Neural cell (in vitro differentiated cells): Measurements from ENCODE around the gene PTPRA.

Experiments
- EZH2 ChIP-seq: fragments of 200-600, 300-800 bp; shearing (Covaris generic), sonication (generic); IDR thresholded peaks from 2 replicates; pipeline ENCODE4 v1.6.1; 2014; ENCODE audit warnings: antibody characterized with exemption, low read length, borderline replicate concordance, mild to moderate bottlenecking; ENCODE audit not compliant: insufficient read depth, poor library complexity, severe bottlenecking
- MXI1 ChIP-seq: fragments of 450-650 bp; conservative IDR thresholded peaks from 2 replicates; pipeline ENCODE4 v1.6.1; 2014; ENCODE audit warnings: antibody characterized with exemption, mild to moderate bottlenecking; ENCODE audit not compliant: poor library complexity, severe bottlenecking
- POLR2AphosphoS5 ChIP-seq: IDR thresholded peaks from 2 replicates; pipeline ENCODE4 v1.6.1; 2012
- SMC3 ChIP-seq: fragments of 450-650 bp; conservative IDR thresholded peaks from 2 replicates; pipeline ENCODE4 v1.6.1; 2014; ENCODE audit warnings: antibody characterized with exemption, mild to moderate bottlenecking, moderate library complexity; ENCODE audit not compliant: poor library complexity
- TF ChIP-seq, protein P1 (sequence below): fragments of 450-650 bp; IDR thresholded peaks from 2 replicates; pipeline ENCODE4 v1.5.1; 2014; ENCODE audit warnings: antibody characterized with exemption, mild to moderate bottlenecking, moderate library complexity; ENCODE audit not compliant: poor library complexity, severe bottlenecking
- TF ChIP-seq, protein P2 (sequence below): IDR thresholded peaks from 2 replicates; pipeline ENCODE4 v1.6.1; 2012; ENCODE audit warnings: borderline replicate concordance

DNA sequence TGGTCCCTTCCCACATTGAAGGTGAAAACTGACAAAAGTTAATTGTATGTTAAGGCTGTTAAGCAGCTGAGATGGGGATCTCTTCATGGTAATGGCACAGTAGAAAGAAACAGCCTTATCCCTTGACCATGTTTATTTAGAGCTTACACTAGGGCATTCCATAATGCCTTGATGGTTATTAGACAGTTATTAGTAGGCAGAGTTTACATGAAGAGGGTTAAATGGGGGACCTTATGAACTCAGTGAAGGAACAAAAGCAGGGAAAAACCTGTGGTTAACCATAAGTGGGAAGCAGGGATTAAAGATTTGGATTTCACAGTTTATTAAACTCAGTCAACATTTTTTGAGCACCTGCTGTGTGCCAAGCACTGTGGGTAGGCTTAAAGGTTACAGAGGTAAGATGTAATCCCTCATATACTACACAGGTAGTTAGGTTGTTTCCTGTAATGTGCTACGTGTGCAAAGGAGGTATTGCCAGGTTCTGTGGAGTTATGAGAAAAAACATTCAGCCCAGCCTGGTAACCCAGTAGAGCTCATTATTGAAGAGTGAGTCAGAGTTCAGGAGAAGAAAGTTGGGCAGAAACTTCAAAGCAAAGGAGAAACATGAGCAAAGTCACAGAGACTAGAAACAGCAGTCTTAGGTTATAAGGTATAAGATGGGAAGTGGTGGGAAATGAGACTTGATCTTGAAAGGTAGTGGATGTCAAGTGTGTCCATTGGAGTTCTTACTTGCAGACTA is 137.9 kb downstream of the PTPRA start:
- TF ChIP-seq, protein P1, sequence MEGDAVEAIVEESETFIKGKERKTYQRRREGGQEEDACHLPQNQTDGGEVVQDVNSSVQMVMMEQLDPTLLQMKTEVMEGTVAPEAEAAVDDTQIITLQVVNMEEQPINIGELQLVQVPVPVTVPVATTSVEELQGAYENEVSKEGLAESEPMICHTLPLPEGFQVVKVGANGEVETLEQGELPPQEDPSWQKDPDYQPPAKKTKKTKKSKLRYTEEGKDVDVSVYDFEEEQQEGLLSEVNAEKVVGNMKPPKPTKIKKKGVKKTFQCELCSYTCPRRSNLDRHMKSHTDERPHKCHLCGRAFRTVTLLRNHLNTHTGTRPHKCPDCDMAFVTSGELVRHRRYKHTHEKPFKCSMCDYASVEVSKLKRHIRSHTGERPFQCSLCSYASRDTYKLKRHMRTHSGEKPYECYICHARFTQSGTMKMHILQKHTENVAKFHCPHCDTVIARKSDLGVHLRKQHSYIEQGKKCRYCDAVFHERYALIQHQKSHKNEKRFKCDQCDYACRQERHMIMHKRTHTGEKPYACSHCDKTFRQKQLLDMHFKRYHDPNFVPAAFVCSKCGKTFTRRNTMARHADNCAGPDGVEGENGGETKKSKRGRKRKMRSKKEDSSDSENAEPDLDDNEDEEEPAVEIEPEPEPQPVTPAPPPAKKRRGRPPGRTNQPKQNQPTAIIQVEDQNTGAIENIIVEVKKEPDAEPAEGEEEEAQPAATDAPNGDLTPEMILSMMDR = no peak
- TF ChIP-seq SMC3 (no peak), EZH2 (no peak), POLR2AphosphoS5 (no peak), MXI1 (no peak)
- TF ChIP-seq, protein P2, sequence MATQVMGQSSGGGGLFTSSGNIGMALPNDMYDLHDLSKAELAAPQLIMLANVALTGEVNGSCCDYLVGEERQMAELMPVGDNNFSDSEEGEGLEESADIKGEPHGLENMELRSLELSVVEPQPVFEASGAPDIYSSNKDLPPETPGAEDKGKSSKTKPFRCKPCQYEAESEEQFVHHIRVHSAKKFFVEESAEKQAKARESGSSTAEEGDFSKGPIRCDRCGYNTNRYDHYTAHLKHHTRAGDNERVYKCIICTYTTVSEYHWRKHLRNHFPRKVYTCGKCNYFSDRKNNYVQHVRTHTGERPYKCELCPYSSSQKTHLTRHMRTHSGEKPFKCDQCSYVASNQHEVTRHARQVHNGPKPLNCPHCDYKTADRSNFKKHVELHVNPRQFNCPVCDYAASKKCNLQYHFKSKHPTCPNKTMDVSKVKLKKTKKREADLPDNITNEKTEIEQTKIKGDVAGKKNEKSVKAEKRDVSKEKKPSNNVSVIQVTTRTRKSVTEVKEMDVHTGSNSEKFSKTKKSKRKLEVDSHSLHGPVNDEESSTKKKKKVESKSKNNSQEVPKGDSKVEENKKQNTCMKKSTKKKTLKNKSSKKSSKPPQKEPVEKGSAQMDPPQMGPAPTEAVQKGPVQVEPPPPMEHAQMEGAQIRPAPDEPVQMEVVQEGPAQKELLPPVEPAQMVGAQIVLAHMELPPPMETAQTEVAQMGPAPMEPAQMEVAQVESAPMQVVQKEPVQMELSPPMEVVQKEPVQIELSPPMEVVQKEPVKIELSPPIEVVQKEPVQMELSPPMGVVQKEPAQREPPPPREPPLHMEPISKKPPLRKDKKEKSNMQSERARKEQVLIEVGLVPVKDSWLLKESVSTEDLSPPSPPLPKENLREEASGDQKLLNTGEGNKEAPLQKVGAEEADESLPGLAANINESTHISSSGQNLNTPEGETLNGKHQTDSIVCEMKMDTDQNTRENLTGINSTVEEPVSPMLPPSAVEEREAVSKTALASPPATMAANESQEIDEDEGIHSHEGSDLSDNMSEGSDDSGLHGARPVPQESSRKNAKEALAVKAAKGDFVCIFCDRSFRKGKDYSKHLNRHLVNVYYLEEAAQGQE = no peak
